Kidney epithelial cell (primary cell): ENCODE results near the gene CLDN22. TPM values are rescaled to one million over a fixed set of nuclear protein-coding genes. Genes with fewer than 3 reads are reported as not detected.

Source experiments
- DNase-seq: peaks from one replicate; pipeline ENCODE4 v3.0.0-alpha.2; 2010; ENCODE audit warnings: low read depth
- H3K27me3 ChIP-seq: 2 replicates; pipeline ENCODE4 v1.6.0; 2011; ENCODE audit warnings: low read length; ENCODE audit not compliant: control insufficient read depth, insufficient read depth
- H3K36me3 ChIP-seq: 2 replicates; pipeline ENCODE4 v1.5.1; 2011; ENCODE audit warnings: low read length; ENCODE audit not compliant: control insufficient read depth, insufficient read depth
- H3K4me3 ChIP-seq: 2 replicates; pipeline ENCODE4 v1.5.1; 2011; ENCODE audit warnings: low read depth, mild to moderate bottlenecking, control low read depth, low read length
- CTCF ChIP-seq: IDR thresholded peaks from 2 replicates; pipeline ENCODE4 v1.5.1; 2011; ENCODE audit warnings: mild to moderate bottlenecking, moderate library complexity, low read length, control low read depth, inconsistent platforms; ENCODE audit not compliant: insufficient read depth, poor library complexity, severe bottlenecking
- total RNA-seq: library from RNA; depleted of rRNA; stranded (reverse); fragments of >200 nt; gene quantifications from 2 replicates; pipeline ENCODE4 v1.2.3, GENCODE V29; 2015

The CLDN22 gene
- total RNA-seq, 1 donor from 2014 or later = not detected

- Histone ChIP-seq H3K4me3 (no peak overlapping the region), H3K27me3 (no peaks in the 10 kb centered on the region), H3K36me3 (no peaks in the 10 kb centered on the region)
- no peak for DNase-seq
- TF ChIP-seq CTCF = no peak
Measured at GRCh38 chr4:183318656-183319055, 1.4 kb downstream of the CLDN22 start.

GRCh38 chr4:183314806-183315205 lies 5.3 kb downstream of the CLDN22 start:
- TF ChIP-seq CTCF = no peak
- Histone ChIP-seq H3K4me3 (no peak overlapping the region), H3K27me3 (no peaks in the 10 kb centered on the region), H3K36me3 (no peaks in the 10 kb centered on the region)
- DNase-seq = no peak

- DNase-seq = no peak
- no peak for TF ChIP-seq CTCF
- no peaks in the 10 kb centered on the region for H3K36me3 ChIP-seq
- H3K4me3 ChIP-seq = no peak overlapping the region
- no peaks in the 10 kb centered on the region for H3K27me3 ChIP-seq
Measured at GRCh38 chr4:183314336-183314735, 5.7 kb downstream of the CLDN22 start.

- no peak overlapping the region for H3K4me3 ChIP-seq
- no peaks in the 10 kb centered on the region for H3K27me3 ChIP-seq
- H3K36me3 ChIP-seq = no peaks in the 10 kb centered on the region
- no peak for DNase-seq
- no peak for TF ChIP-seq CTCF
Measured at GRCh38 chr4:183312841-183313240, 7.2 kb downstream of the CLDN22 start.

GRCh38 chr4:183306811-183307210 lies 13.3 kb downstream of the CLDN22 start:
- Histone ChIP-seq H3K4me3 (no peak overlapping the region), H3K36me3 (no peaks in the 10 kb centered on the region), H3K27me3 (no peaks in the 10 kb centered on the region)
- TF ChIP-seq CTCF = no peak
- DNase-seq = no peak

GRCh38 chr4:183304538-183304937 lies 15.5 kb downstream of the CLDN22 start:
- no peak for DNase-seq
- H3K4me3 ChIP-seq = no peak overlapping the region
- no peaks in the 10 kb centered on the region for H3K27me3 ChIP-seq
- TF ChIP-seq CTCF = no peak
- H3K36me3 ChIP-seq = no peaks in the 10 kb centered on the region
